K562 (cell line): Measurements from ENCODE around the gene STK36. TPM values are rescaled to one million over a fixed set of nuclear protein-coding genes. Genes with fewer than 3 reads are reported as not detected.

ENCODE experiments used
- ATAC-seq: fragments of 200-7000 bp; cut with Tn5 transposase; 3 replicates; pipeline ENCODE4 v1.9.1; 2020; ENCODE audit warnings: moderate library complexity
- BruUV-seq: library from RNA; stranded (reverse); fragments of 400-500 nt; replicated peaks from 2 replicates; lab custom pipeline; 2021; lab: Mats Ljungman, UMichigan
- CTCF ChIA-PET: fragments of 300-600 bp; formaldehyde crosslinking; extraction: SDS; loops from one replicate; lab custom pipeline; 2021; ENCODE audit warnings: low intra/inter-chr PET ratio; lab: Yijun Ruan, JAX
- POLR2A ChIA-PET: fragments of 300-600, 350-650 bp; sonication (Branson Sonifier 250); formaldehyde crosslinking; extraction: SDS; loops from one replicate; lab custom pipeline; 2021; ENCODE audit warnings: antibody characterized with exemption, inconsistent platforms; lab: Yijun Ruan, JAX
- DNase-seq, 4 experiments: peaks; one replicate each; pipeline versions ENCODE4 v3.0.0 to v3.0.0-alpha.2; 2011 to 2018; ENCODE audit warnings: low spot score in 3 of 4, mixed read lengths in 3 of 4; ENCODE audit errors: extremely low read depth in 1 of 4
- FAIRE-seq: peaks from 2 replicates; lab custom pipeline; 2011; peaks lifted over from hg19 to GRCh38; lab: Jason Lieb, UNC
- H2AFZ ChIP-seq: 2 replicates; pipeline ENCODE4 v1.6.0; 2011; ENCODE audit warnings: low read depth, low read length, control low read depth, inconsistent platforms
- H3K27ac ChIP-seq: fragments of 200-600 bp; 3 replicates; pipeline ENCODE4 v1.8.0; 2011; ENCODE audit warnings: low read depth, mild to moderate bottlenecking, control low read depth, inconsistent platforms, low read length, moderate library complexity, mixed read lengths; ENCODE audit errors: extremely low read depth
- H3K27me3 ChIP-seq, 2 experiments: fragments of 300-600 bp in 1 of 2; 2 replicates in 1 of 2; 3 replicates in 1 of 2; pipeline versions ENCODE4 v1.6.0 to v1.8.0; 2011; ENCODE audit warnings: inconsistent platforms in 2 of 2, low read length in 2 of 2, mild to moderate bottlenecking in 1 of 2, mixed read lengths in 1 of 2, moderate library complexity in 1 of 2; ENCODE audit not compliant: control insufficient read depth in 2 of 2, insufficient read depth in 2 of 2
- H3K36me3 ChIP-seq: fragments of 300-600 bp; 3 replicates; pipeline ENCODE4 v1.8.0; 2011; ENCODE audit warnings: mild to moderate bottlenecking, low read length, inconsistent platforms; ENCODE audit not compliant: control insufficient read depth, insufficient read depth
- H3K4me1 ChIP-seq, 2 experiments: fragments of 200-600 bp in 1 of 2; replicated peaks in 1 of 2; 2 replicates in 1 of 2; 3 replicates in 1 of 2; pipeline versions ENCODE4 v1.5.1 to v1.8.0; 2011; ENCODE audit warnings: inconsistent platforms in 2 of 2, low read length in 2 of 2, mild to moderate bottlenecking in 1 of 2, mixed read lengths in 1 of 2, moderate library complexity in 1 of 2; ENCODE audit not compliant: control insufficient read depth in 2 of 2, insufficient read depth in 2 of 2
- H3K4me2 ChIP-seq: 2 replicates; pipeline ENCODE4 v1.6.1; 2011; ENCODE audit warnings: low read length, control low read depth, inconsistent platforms, mixed read lengths; ENCODE audit not compliant: insufficient read depth
- H3K4me3 ChIP-seq: fragments of 200-600 bp; sonication (generic), shearing (Covaris generic); 2 replicates; pipeline ENCODE4 v1.5.1; 2016; ENCODE audit warnings: control low read depth, inconsistent platforms
- H3K79me2 ChIP-seq: fragments of 200-600 bp; 3 replicates; pipeline ENCODE4 v1.8.0; 2011; ENCODE audit warnings: low read length, inconsistent platforms; ENCODE audit not compliant: control insufficient read depth, insufficient read depth
- H3K9ac ChIP-seq, 2 experiments: 2 replicates each; pipeline versions ENCODE4 v1.6.0 to v1.6.1; 2011; ENCODE audit warnings: low read depth in 2 of 2, low read length in 2 of 2, control low read depth in 1 of 2, inconsistent platforms in 1 of 2, mild to moderate bottlenecking in 1 of 2, mixed read lengths in 1 of 2; ENCODE audit not compliant: insufficient read depth in 1 of 2
- H3K9me1 ChIP-seq: one replicate; pipeline ENCODE4 v1.6.0; 2011; ENCODE audit warnings: inconsistent platforms, mild to moderate bottlenecking, low read length, moderate library complexity; ENCODE audit not compliant: control insufficient read depth, insufficient read depth
- H3K9me3 ChIP-seq: replicated peaks from 2 replicates; pipeline ENCODE4 v1.5.1; 2011; ENCODE audit warnings: low read depth, low read length, inconsistent platforms; ENCODE audit not compliant: control insufficient read depth, insufficient read depth
- H4K20me1 ChIP-seq: replicated peaks from 2 replicates; pipeline ENCODE4 v1.6.1; 2011; ENCODE audit warnings: low read length, inconsistent platforms, mixed read lengths; ENCODE audit not compliant: control insufficient read depth, insufficient read depth
- CBFA2T2 ChIP-seq: fragments of 450-650 bp; conservative IDR thresholded peaks from 2 replicates; pipeline ENCODE4 v1.6.1; 2017; ENCODE audit warnings: mild to moderate bottlenecking
- POLR2G ChIP-seq: fragments of 200-400 bp; formaldehyde crosslinking; IDR thresholded peaks from 2 replicates; pipeline ENCODE4 v1.6.1; 2017; ENCODE audit warnings: low read depth, mild to moderate bottlenecking, antibody characterized with exemption, low read length, moderate library complexity
- RBFOX2 ChIP-seq: fragments of 200-400 bp; formaldehyde crosslinking; IDR thresholded peaks from 2 replicates; pipeline ENCODE4 v1.6.1; 2017; ENCODE audit warnings: low read depth, mild to moderate bottlenecking, low read length, moderate library complexity
- WGBS: fragments of 100-300 bp; shearing (Covaris generic); methylation state at CpG from one replicate; pipeline ENCODE4 v1.1.6; 2016; ENCODE audit warnings: low coverage, mixed read lengths; ENCODE audit not compliant: insufficient coverage; ENCODE audit errors: missing lambda C conversion rate; 5-methylcytosine and 5-hydroxymethylcytosine counted together
- in situ Hi-C: fragments of 300-500 bp; cut with MboI; formaldehyde crosslinking; loops from 4 replicates; pipeline ENCODE4 v1.15.0; 2018; ENCODE audit warnings: inconsistent platforms, mixed read lengths
- intact Hi-C: fragments of 100-400 bp; cut with micrococcal nuclease; formaldehyde crosslinking; loops from 2 replicates; pipeline ENCODE4 v1.14.2; 2022
- polyA plus RNA-seq, 8 experiments: library from polyadenylated mRNA; depleted of rRNA in 4 of 8; stranded (reverse) in 5 of 8; unstranded in 3 of 8; fragments of >200 nt; fragmentation: Nextera tagmentation in 2 of 8; fragmentation: Illumina TruSeq in 1 of 8; extraction: Ambion mirVana in 2 of 8; extraction: Trizol in 1 of 8; gene quantifications; 2 replicates each; pipeline versions ENCODE4 v1.2.1 to v1.2.3, GENCODE V29; 2011 to 2014; ENCODE audit warnings: inconsistent platforms in 1 of 8, missing spikeins in 1 of 8
- total RNA-seq, 7 experiments: library from RNA; depleted of rRNA in 6 of 7; stranded (reverse); fragments of >200 nt in 6 of 7; fragmentation: Illumina TruSeq in 2 of 7; extraction: Trizol in 2 of 7; gene quantifications; 2 replicates each; pipeline versions ENCODE4 v1.2.1 to v1.2.3, GENCODE V29; 2011 to 2021; ENCODE audit warnings: low replicate concordance in 1 of 7
- TF ChIP-seq, protein P1 (sequence below): fragments of 450-650 bp; IDR thresholded peaks from 2 replicates; pipeline ENCODE4 v1.6.1; 2017; ENCODE audit warnings: antibody characterized with exemption, mild to moderate bottlenecking

Gene STK36
- total and polyA plus RNA-seq, 9 of the 15 experiments (the other 6 are each of a cell fraction or from before 2014, with no cell fraction given): 3.5 to 12.4 (median 6.7) TPM

DNA sequence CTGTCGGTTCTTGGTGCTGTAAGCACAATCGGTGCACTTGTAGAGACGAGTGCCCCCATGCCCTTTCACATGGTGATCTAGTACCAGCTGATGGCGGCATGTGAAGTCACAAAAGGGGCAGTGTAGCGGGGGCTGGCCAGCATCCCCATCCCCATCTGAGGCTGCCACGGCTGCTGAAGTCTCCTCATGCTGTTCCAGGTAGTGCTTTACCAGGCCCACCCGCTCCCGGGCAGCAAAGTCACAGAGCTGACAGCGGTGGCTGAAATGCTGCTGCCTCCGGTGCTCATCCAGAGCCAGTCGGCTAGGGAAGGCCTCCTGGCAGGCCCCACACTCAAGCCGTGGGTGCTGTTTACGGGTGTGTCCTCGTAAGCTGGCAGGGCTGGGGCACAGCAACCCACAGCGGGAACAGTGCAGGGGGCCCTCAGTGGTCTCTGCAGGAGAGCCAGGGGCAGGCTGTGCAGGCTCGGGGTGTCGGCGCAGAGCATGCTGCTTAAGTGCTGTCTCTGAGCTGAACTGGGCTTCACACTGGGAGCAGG lies 29.7 kb upstream of the STK36 start:
- H3K27ac ChIP-seq: no peak overlapping the region
- H4K20me1 ChIP-seq: no peaks in the 10 kb centered on the region
- no peak for FAIRE-seq
- no peaks in the 10 kb centered on the region for H3K27me3 ChIP-seq
- TF ChIP-seq CBFA2T2 (no peak), POLR2G (peak; percentile 52)
- intact Hi-C loops: loop anchor here (10.0 kb wide), 2 partner anchors 237 to 367 kb away; partner anchors contain the start of genes AAMP and PNKD
- no peaks in the 10 kb centered on the region for H3K9me1 ChIP-seq
- peak overlapping the region in 1 of 2 experiments; percentile 35; a peak in 1 of 4 replicates for H3K9ac ChIP-seq
- no peaks in the 10 kb centered on the region for H3K9me3 ChIP-seq
- CTCF ChIA-PET: no interaction called here
- POLR2A ChIA-PET: interaction anchor here (0.5 kb wide), 1 partner anchor 110 kb away, joined by 4 read pairs; no protein-coding TSS in a partner anchor
- H3K4me2 ChIP-seq: no peak overlapping the region
- in situ Hi-C loops: no loop called here
- no peak overlapping the region for H2AFZ ChIP-seq
- no peak for DNase-seq
- ATAC-seq: no peak
- peaks cover 82% of the 10 kb centered on the region; the same call in 2 of the 3 replicates for H3K36me3 ChIP-seq
- H3K79me2 ChIP-seq: no peaks in the 10 kb centered on the region
- H3K4me1 ChIP-seq: no peaks in the 10 kb centered on the region
- whole genome bisulfite sequencing: 97% methylated on average over 15 of the region's 18 CpGs
- no peak overlapping the region for H3K4me3 ChIP-seq
- no TSS peak for BruUV-seq

DNA sequence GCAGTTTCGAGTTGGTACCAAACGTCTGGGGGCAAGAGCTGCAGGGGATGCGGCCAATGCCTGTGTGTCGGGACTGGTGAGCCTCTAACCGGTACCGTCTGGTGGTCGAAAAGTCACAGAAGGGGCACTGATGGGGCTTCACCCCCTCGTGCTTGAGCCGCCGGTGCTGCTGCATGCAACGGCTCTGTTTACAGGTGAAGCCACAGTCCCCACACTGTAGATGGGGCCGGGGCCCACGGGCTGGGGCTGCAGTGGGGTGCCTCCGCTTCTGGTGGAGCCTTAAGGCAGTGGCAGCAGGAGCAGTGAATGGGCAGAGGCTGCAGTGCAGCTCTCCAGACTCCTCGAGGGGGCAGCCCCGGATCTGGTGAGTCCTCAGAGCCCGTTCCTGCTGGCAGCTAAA lies 29.1 kb upstream of the STK36 start:
- peak; percentile 44 for TF ChIP-seq RBFOX2
- TF ChIP-seq, protein P1, sequence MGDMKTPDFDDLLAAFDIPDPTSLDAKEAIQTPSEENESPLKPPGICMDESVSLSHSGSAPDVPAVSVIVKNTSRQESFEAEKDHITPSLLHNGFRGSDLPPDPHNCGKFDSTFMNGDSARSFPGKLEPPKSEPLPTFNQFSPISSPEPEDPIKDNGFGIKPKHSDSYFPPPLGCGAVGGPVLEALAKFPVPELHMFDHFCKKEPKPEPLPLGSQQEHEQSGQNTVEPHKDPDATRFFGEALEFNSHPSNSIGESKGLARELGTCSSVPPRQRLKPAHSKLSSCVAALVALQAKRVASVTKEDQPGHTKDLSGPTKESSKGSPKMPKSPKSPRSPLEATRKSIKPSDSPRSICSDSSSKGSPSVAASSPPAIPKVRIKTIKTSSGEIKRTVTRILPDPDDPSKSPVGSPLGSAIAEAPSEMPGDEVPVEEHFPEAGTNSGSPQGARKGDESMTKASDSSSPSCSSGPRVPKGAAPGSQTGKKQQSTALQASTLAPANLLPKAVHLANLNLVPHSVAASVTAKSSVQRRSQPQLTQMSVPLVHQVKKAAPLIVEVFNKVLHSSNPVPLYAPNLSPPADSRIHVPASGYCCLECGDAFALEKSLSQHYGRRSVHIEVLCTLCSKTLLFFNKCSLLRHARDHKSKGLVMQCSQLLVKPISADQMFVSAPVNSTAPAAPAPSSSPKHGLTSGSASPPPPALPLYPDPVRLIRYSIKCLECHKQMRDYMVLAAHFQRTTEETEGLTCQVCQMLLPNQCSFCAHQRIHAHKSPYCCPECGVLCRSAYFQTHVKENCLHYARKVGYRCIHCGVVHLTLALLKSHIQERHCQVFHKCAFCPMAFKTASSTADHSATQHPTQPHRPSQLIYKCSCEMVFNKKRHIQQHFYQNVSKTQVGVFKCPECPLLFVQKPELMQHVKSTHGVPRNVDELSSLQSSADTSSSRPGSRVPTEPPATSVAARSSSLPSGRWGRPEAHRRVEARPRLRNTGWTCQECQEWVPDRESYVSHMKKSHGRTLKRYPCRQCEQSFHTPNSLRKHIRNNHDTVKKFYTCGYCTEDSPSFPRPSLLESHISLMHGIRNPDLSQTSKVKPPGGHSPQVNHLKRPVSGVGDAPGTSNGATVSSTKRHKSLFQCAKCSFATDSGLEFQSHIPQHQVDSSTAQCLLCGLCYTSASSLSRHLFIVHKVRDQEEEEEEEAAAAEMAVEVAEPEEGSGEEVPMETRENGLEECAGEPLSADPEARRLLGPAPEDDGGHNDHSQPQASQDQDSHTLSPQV: no peak
- ChIA-PET POLR2A (interaction anchor here (3.7 kb wide), 1 partner anchor 16 kb away, joined by 10 read pairs; the partner anchor contains the start of genes BCS1L and ZNF142), CTCF (no interaction called here)
- H3K9me3 ChIP-seq: no peaks in the 10 kb centered on the region
- no peaks in the 10 kb centered on the region for H4K20me1 ChIP-seq
- WGBS: 86% methylated on average over 16 of the region's 17 CpGs
- no peak overlapping the region for H3K4me3 ChIP-seq
- in situ Hi-C loops (no loop called here), intact Hi-C loops (loop anchor here (10.0 kb wide), 2 partner anchors 238 to 368 kb away; partner anchors contain the start of genes AAMP and PNKD)
- no peaks in the 10 kb centered on the region for H3K9me1 ChIP-seq
- ATAC-seq (no peak), FAIRE-seq (no peak), DNase-seq (no peak)
- H3K9ac ChIP-seq: no peak overlapping the region
- H3K27ac ChIP-seq: no peak overlapping the region
- peaks cover 81% of the 10 kb centered on the region for H3K36me3 ChIP-seq
- H3K4me1 ChIP-seq: no peaks in the 10 kb centered on the region
- no TSS peak for BruUV-seq
- H2AFZ ChIP-seq: no peak overlapping the region
- 0 out of 3 replicates have a peak, but pooled peaks cover 4% of the 10 kb centered on the region for H3K79me2 ChIP-seq
- H3K4me2 ChIP-seq: no peak overlapping the region
- no peaks in the 10 kb centered on the region for H3K27me3 ChIP-seq
